ENCODE results near the gene SLC6A3. TPM values are rescaled to one million over a fixed set of nuclear protein-coding genes. Genes with fewer than 3 reads are reported as not detected.

Gene SLC6A3
- total and polyA plus RNA-seq, 2 of the 13 experiments (the other 11 are each of a cell fraction or from before 2014, with no cell fraction given): 0.01 TPM; not detected in 1

DNA sequence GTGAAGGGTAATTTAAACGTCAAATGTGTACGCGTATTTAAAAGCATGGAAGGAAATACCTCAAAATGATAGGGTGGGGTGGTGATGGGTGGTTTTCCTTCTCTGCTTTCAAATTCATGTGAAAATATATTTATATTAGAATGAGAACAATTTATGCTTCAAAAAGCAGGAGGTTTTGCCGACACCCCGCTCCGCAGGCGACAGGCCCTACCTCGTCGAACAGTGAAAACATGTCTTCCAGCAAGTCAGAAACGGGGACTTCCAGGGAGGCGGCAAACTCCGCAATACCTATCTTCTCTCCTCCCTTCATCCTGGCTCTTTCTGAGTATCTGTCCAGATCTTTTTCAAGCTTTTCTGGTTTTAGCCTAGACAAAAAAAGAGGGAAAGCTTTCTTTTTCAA lies 28.5 kb upstream of the SLC6A3 start:
- H3K9me3 ChIP-seq (ENCODE audit: low read length): no peaks in the 10 kb centered on the region
- no peak overlapping the region for H2AFZ ChIP-seq (ENCODE audit: low read length)
- H4K20me1 ChIP-seq (ENCODE audit: insufficient read depth, low read length): peaks cover 5% of the 10 kb centered on the region; the same call in 1 of the 2 replicates
- FAIRE-seq (no peak), DNase-seq (ENCODE audit: low spot score) (no peak), ATAC-seq (no peak)
- WGBS (ENCODE audit: low lambda C conversion rate): 97% methylated on average over 12 of the region's 12 CpGs
- no peak overlapping the region for H3K4me2 ChIP-seq (ENCODE audit: low read depth, low read length)
- BruUV-seq (replicated peaks): no TSS peak
- H3K27ac ChIP-seq (ENCODE audit: extremely low read length, insufficient read depth, low read length): no peak overlapping the region
- TF ChIP-seq NRL (CRISPR knock-in tag; IDR thresholded peaks at IDR 0.05; ENCODE audit: borderline replicate concordance) (no peak), KLF9 (CRISPR knock-in tag; IDR thresholded peaks at IDR 0.05; ENCODE audit: low read depth) (no peak), RORA (CRISPR knock-in tag; IDR thresholded peaks at IDR 0.05) (no peak), ZSCAN22 (CRISPR knock-in tag; IDR thresholded peaks at IDR 0.05) (no peak), HCFC1 (IDR thresholded peaks at IDR 0.05; ENCODE audit: low read depth, low read length) (no peak), SMAD1 (CRISPR knock-in tag; IDR thresholded peaks at IDR 0.05; ENCODE audit: borderline replicate concordance, low read depth) (no peak), HNF4A (CRISPR knock-in tag; IDR thresholded peaks at IDR 0.05) (no peak), ZNF766 (CRISPR knock-in tag; IDR thresholded peaks at IDR 0.05; ENCODE audit: borderline replicate concordance) (no peak), ZNF430 (CRISPR knock-in tag; IDR thresholded peaks at IDR 0.05) (no peak)
- TF ChIP-seq, protein P1, sequence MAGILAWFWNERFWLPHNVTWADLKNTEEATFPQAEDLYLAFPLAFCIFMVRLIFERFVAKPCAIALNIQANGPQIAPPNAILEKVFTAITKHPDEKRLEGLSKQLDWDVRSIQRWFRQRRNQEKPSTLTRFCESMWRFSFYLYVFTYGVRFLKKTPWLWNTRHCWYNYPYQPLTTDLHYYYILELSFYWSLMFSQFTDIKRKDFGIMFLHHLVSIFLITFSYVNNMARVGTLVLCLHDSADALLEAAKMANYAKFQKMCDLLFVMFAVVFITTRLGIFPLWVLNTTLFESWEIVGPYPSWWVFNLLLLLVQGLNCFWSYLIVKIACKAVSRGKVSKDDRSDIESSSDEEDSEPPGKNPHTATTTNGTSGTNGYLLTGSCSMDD (CRISPR knock-in tag; IDR thresholded peaks at IDR 0.05): no peak
- TF ChIP-seq, protein P2, sequence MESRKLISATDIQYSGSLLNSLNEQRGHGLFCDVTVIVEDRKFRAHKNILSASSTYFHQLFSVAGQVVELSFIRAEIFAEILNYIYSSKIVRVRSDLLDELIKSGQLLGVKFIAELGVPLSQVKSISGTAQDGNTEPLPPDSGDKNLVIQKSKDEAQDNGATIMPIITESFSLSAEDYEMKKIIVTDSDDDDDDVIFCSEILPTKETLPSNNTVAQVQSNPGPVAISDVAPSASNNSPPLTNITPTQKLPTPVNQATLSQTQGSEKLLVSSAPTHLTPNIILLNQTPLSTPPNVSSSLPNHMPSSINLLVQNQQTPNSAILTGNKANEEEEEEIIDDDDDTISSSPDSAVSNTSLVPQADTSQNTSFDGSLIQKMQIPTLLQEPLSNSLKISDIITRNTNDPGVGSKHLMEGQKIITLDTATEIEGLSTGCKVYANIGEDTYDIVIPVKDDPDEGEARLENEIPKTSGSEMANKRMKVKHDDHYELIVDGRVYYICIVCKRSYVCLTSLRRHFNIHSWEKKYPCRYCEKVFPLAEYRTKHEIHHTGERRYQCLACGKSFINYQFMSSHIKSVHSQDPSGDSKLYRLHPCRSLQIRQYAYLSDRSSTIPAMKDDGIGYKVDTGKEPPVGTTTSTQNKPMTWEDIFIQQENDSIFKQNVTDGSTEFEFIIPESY (CRISPR knock-in tag; IDR thresholded peaks at IDR 0.05): no peak
- H3K36me3 ChIP-seq (replicated peaks in 1 of 2; ENCODE audit: control insufficient read depth in 1 of 2, insufficient read depth in 2 of 2, low read length in 2 of 2): peaks cover 21 to 61% of the 10 kb centered on the region in 2 experiments
- H3K27me3 ChIP-seq (ENCODE audit: control insufficient read depth in 1 of 2, insufficient read depth in 2 of 2, low read length in 2 of 2): no peaks in the 10 kb centered on the region
- no peaks in the 10 kb centered on the region for H3K79me2 ChIP-seq (ENCODE audit: insufficient read depth, low read length)
- ChIA-PET CTCF (ENCODE audit: low intra/inter-chr PET ratio, low total read pairs) (no interaction called here), POLR2A (no interaction called here)
- in situ Hi-C loops (cut with HindIII; ENCODE audit: extremely low pct_ligation_motif_present, low pct_unique_long_range_greater_than_20kb) (no loop called here), intact Hi-C loops (cut with micrococcal nuclease; ENCODE audit: unreplicated experiment) (no loop called here)
- H3K9ac ChIP-seq (ENCODE audit: insufficient read depth, low read depth, low read length): no peak overlapping the region
- peaks cover 29% of the 10 kb centered on the region for H3K4me1 ChIP-seq (ENCODE audit: insufficient read depth, low read length)
- no peak overlapping the region for H3K4me3 ChIP-seq (replicated peaks in 1 of 3; ENCODE audit: insufficient read depth in 1 of 3, low read depth in 2 of 3, low read length in 3 of 3)
